CD4-positive, alpha-beta T cell treated with Interleukin-1 beta for 1 hour (primary cell): Measurements from ENCODE around the gene KLHDC8A.

ENCODE experiments used
- DNase-seq, 2 donors: peaks; one replicate each; pipeline ENCODE4 v3.0.0-alpha.2; 2020 to 2022

The KLHDC8A gene

DNA sequence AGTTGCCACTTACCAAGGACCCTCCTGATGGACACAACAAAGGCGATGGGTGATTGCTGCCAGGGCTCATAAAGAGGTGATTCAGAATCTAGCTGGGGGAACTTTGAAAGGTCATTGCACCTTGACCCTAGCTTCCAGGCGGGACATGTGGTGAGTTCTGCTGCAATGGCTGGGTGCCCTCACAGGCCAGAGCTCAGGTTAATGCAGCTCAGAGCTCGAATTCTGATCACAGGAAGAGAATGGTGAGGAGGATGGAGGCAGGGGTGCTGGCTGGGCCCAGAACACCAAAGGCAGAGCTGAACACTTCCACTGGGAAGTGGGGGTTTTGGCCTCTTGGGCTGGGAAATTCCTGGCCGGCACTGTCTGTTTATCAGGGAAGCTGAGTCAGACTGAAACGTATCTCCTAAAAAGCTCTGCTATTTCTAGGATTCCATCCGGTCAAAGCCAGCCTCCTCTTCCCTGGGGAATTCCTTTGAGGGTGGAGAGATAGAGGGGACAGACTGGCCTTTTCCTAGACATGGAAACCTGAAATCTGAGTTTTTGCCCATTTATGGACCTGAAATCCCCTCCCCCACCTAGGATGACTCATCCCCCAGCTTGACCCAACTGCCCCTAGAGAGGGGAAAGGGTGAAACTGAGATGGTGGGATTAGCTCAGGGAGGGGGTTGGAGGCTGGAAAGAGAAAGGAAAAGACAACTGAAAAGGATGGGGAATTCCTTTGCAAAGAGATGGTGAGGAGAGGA, 62.4 kb downstream of the KLHDC8A start:
- no peak for DNase-seq

DNA sequence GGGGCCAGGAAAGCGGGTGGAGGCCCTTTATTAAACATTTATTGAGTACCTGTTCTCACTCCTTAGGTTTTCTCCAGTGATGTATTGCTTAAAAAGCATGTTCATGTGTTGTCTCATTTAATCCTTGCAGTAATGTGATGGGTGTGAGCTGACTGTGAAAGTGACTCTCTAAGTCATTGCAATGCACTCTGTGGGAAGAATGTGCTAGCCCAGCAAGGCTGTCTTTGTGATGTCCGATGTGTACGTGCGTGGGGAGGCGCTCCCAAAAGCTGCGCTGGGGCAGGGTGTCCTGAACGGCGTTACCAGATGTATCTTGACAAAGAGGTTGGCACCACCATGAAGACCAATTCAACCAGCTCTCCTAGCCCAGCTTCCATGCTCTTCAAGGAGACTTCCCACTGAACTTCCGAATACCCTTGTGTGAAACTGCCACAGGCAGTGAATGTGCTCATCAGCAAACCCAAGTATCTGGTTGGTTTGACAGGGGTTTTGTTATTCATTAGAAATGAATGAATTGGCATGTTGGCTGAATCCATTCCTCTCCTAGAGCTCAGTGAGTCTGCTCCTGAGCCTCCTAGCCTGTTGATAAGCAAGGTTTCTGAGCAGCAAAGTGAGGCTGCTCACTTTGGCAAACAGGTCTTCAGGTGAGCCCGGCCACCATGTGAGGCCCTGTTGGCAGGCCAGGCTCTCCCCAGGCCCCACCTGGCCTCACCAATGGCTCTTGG, 63.2 kb downstream of the KLHDC8A start:
- no peak for DNase-seq

DNA sequence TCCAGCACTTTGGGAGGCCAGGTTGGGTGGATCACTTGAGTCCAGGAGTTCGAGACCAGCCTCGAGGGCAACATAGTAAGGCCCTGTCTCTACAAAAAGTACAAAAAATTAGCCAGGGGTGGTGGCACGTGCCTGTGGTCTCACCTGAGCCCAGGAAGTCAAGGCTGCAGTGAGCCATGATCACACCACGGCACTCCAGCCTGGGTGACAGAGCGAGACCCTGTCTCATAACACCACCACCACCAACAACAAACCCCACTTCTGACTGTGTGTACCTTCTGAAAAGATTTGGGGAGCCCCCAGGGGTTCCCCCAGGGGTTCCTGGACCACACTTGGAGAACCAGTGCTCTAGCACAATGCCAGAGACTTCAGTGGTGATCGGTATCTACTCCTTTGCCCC, 65.1 kb downstream of the KLHDC8A start:
- DNase-seq = peak in 1 of 2 donors; percentile 65

DNA sequence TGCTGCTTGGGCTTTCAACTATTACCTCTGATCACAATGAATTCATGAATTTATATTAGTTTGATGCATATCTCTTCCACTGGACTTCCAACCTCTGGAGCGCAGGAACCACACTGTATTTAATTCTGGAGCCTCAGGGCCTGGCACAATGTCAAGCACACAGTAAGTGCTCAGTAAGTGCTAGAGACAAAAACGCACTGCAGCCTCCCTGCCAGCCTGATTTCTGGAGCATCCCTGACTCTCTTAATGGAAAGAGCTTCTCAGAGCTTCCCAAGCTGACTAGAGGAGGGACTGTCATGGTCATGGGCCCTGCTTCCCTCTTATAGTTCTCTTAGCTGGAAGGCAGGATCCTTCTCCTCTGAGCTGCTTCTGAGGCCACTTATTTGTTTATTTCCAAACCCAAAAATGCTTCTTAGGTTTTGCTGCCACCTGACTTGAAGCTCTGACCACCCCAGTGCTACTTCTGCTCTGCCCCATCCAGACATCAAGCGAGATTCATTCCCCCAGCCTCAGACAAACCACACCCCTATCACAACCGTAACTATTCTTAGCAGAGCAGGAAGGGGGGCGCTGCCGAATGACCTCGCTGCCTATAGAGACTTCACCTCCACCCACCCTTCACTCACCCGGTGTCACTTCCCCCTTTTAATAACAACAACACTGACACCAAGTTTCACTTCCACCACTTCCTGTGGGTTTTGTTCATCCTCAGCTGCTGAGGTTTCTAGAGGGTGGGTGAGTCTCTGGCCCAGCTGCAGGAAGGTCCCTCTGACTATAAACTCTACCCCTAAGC, 68.8 kb downstream of the KLHDC8A start:
- peak; percentile 89 to 93 for DNase-seq

DNA sequence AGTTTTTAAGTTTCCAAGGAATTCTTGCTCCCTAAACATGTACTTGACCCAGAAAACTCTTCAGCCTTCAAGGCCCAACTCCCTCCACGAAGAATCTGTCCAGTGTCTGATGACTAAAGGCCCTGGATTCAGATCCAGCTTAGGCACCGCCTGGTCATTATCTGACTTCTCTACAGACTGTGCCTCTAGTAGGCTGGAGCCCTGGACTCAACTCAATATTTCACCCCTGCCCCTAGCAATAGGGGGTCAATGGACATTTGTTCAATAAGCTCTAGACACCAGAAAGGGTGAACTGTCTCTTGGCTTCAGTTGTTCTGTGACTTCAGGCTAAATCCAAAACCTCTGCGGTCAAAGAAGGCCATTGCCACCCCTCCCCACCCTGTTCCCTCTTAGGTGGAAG, 69.6 kb downstream of the KLHDC8A start:
- no peak for DNase-seq

DNA sequence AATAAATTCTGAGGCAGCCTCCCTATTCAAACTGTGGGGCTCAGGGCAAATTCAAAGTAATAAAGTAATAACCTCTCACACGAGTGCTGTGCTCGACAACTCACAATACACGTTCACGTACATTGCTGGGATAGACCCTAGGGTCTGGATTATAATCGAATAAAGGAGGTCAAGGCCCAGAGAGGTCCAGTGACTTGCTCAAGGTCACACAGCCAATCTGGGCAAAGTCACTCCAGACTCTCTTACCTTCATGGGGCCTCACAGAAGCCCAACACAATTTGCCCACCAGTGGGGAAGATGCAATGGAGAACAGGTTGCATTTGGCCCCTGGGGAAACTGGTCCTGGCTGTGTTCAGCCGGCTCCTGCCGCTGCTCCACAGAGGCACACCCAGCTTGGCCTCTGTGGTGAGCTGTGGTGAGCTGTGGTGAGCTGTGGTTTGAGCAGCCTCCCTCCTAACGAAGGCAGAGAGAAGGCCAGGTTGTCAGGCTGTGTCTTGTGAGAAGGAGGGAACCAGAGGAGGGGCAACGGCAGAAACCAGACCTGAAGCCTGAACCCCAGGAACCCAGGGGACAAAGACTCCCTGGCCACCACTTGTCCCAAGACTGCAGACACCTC, 70.3 kb downstream of the KLHDC8A start:
- DNase-seq = peak; percentile 71 to 79
